HL-60 (cell line): ENCODE data around the gene CCDC57.

Experiments used
- CTCF ChIP-seq: IDR thresholded peaks from one replicate; pipeline ENCODE4 v1.5.1; 2011; ENCODE audit warnings: low read length, control low read depth, inconsistent platforms; ENCODE audit not compliant: insufficient read depth
- GABPA ChIP-seq: IDR thresholded peaks from 2 replicates; pipeline ENCODE4 v1.6.1; 2012; ENCODE audit warnings: low read depth
- POLR2AphosphoS5 ChIP-seq: IDR thresholded peaks from 2 replicates; pipeline ENCODE4 v1.6.1; 2012; ENCODE audit warnings: low read depth
- REST ChIP-seq: IDR thresholded peaks from 2 replicates; pipeline ENCODE4 v1.6.1; 2012; ENCODE audit warnings: low read depth; ENCODE audit not compliant: insufficient replicate concordance
- SPI1 ChIP-seq: IDR thresholded peaks from 2 replicates; pipeline ENCODE4 v1.6.1; 2012; ENCODE audit warnings: low read depth, mild to moderate bottlenecking, borderline replicate concordance

GRCh38 chr17:82199496-82199895 is 13.1 kb downstream of the CCDC57 start:
- TF ChIP-seq CTCF (no peak), POLR2AphosphoS5 (no peak), GABPA (no peak), REST (no peak), SPI1 (no peak)
